HG03342 (cell line): Measurements from ENCODE around the gene IFNLR1.
A peak's percentile ranks its signal among the peaks of the same experiment; 100 is the strongest.

Source experiments
- ATAC-seq: cut with Tn5 transposase; IDR thresholded peaks from one replicate; pipeline ENCODE4 v1.9.1; 2021; ENCODE audit warnings: mild to moderate bottlenecking, moderate library complexity; ENCODE audit not compliant: unreplicated experiment

IFNLR1 gene

DNA sequence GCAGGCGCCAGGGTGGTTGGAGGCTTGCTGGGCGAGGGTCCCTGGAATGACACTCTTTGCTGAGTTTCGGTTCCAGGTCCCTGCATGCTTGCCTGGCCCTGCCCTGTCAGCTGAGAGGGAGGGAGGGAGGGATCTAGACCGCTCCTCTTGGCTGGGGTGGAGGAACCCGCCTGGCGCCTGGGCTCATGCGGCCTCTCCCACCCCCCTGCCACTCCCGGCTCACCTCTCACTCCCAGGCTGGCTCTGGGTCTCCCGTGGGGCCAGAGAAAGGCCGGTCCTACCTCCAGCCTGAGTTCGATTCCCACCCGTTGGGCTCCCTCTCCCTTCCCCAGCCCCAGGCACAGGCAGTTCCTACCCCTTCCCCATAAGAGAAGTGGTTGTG is 19.0 kb upstream of the IFNLR1 start:
- ATAC-seq, result no peak

- no peak for ATAC-seq
Measured at GRCh38 chr1:24205345-24206082, 18.4 kb upstream of the IFNLR1 start.

DNA sequence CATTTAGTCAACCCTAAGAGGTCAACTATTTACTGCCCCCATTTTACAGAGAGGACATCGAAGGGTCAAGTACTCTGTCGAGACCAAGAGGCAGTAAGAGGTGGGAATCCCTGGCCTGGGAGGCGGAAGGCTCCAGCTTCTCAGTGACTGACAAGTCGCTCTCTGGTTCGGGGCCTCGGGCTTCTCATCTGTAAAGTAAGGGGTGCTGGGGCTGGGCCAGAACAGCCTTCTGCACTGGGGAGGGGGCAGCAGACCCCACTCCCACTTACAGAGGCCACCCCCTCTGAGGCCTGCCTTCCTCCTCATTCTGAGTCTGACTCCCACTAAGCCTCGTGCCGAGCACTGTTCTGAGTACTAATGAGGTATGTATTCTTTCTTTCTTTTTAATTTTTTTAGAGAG is 17.0 kb upstream of the IFNLR1 start:
- ATAC-seq, result no peak

DNA sequence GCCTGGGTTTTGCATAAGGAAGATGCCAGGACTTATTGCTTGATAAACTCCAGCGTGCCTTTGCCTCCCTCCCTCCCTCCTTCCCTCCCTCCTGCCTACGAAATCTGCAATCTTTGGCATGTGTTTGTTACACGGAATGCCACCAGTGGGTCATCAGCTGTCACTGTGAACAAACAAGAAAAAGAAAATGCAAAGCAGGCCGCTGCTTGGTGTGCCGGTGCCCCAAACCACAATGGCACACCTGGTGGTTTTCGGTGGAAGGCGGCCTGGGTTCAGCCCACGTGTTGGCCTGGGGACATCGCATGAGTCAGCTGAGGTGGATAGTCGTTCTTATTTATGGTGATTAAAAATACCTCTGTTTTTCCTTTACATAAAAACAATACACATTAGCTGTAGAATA is 16.3 kb upstream of the IFNLR1 start:
- ATAC-seq, result peak; percentile 56

GRCh38 chr1:24202987-24203386 is 15.9 kb upstream of the IFNLR1 start:
- ATAC-seq, result no peak

DNA sequence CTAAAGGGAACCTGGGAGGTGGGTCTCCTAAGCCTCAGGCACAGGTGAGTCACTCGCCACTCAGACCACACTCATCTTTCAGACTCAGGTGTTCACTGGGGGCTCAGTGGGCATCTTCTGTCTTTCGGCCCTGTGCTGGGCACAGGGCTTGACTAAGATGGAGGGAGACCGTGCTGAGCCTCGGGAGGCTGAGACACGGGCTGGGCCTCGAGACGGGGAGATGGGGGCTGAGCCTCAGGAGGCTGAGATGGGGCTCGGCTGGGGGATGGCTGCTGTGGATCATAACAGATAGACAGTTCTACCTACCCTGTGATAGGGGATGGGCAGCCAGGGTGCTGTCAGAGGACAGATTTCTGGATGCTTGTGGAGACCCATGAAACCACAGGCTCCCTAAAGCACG is 15.5 kb upstream of the IFNLR1 start:
- ATAC-seq, result no peak

DNA sequence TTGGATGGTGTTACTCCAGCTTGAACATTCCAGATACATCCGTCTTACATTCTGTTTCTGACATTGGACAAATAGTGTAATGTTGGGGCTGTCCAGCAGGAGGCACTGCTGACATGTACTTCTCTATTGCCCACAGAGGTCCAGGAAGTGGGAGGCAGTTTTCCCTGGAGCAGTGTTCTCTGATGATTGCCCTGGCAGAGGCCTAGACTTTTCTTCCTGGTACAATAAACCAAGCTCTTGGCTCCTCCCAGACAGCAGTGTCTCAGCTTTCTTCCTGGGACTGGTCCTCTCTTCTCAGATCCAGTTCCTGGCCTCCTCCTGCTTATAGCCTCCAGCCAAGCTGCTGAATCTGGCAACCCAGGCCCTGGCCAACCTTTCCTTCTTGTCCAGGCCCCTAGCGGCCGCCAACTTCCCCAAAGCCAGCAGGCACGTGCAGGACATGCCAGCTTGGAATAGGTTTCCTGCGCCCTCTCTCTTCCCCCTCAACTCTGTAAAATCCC is 14.9 kb upstream of the IFNLR1 start:
- no peak for ATAC-seq

DNA sequence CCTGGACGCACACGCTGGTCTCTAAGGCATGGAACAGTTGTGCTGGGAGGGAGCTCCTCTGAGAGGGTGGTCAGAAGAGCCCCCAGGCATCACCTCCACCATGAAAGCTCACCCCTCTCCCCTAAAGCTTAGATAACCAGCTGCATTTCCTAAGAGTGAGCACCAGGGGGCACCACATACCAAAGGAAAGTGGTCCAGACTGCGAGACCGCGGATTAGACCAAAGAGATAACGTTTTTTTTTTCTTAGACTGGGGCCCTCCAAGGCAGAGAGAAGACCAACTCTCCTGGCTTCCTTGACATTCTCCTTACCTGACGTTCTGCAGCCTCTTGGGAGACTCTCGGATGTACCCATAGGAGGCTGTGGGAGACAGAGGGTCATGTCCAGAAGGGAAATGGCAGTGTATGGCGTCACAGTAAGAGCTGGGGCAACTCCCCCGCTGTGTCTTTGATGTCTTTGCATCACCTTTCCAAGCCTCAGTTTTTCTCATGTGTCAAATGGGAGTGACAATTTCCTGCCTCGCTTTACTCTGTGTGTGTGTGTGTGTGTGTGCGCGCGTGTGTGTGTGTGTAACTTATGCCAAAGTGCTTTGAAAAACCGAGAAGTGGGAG is 12.3 kb upstream of the IFNLR1 start:
- ATAC-seq, result peak; percentile 47

- ATAC-seq, result no peak
Measured at GRCh38 chr1:24198766-24199165, 11.7 kb upstream of the IFNLR1 start.

- no peak for ATAC-seq
Measured at GRCh38 chr1:24195874-24196273, 8.8 kb upstream of the IFNLR1 start.

GRCh38 chr1:24195136-24195535 is 8.0 kb upstream of the IFNLR1 start:
- ATAC-seq, result no peak

DNA sequence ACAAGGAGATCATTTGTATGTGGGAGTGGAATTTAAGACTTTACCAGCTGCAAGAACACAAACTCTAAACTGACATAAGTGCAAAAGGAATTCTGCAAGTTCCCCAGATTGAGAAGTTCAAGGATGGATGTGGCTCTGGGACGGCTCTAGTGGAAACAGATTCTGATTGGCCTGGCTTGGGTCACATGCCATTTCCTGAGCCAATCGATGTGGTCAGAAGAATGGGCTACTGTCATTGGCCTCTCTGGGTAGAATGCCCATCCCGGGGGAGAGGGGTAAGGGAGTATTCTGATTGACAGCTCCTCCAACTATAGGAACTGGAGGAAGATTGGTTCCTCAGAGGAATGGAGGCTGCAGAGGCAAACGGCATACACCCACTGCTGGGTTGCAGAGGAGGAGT is 6.0 kb upstream of the IFNLR1 start:
- no peak for ATAC-seq

DNA sequence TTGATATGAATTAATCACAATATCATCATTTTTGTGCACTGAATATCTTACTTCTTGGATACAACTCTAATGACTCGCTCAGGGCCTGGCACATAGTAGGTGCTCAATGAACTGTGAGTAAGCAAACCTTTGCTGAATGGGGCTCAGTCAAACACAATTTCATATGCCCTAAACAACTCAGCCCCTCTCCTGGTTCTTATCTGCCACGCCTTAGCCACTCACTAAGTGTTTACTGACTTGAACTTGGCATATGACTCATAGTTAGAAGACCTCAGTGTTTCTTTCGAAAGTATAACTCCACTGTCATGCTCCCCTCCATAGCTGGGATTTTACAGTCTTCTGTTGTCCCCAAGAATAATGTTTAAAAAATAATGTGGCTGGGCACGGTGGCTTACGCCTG is 4.8 kb upstream of the IFNLR1 start:
- no peak for ATAC-seq

GRCh38 chr1:24190983-24191461 is 3.9 kb upstream of the IFNLR1 start:
- ATAC-seq, result peak; percentile 42

DNA sequence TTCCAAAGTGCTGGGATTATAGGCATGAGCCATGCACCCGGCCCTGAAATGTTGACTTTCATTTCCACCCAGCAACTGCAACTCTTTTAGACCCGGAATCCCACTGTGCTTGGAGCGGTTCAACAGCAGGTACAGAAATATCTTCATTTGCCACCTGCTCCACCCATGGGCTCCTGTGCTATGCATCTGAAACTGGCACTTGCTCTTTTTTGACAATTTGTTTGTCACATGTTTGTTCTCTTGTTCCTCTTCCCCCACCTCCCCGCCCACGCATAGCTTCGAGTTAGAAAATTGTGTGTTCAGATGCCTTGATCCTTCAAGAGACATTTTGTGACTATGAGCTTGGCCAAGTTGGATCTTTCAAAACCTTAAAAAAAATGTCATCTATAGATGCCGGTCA is 2.4 kb upstream of the IFNLR1 start:
- ATAC-seq, result no peak

- ATAC-seq, result no peak
Measured at GRCh38 chr1:24186711-24186992, 437 bp downstream of the IFNLR1 start.

GRCh38 chr1:24186031-24186710 is 918 bp downstream of the IFNLR1 start:
- ATAC-seq, result no peak

DNA sequence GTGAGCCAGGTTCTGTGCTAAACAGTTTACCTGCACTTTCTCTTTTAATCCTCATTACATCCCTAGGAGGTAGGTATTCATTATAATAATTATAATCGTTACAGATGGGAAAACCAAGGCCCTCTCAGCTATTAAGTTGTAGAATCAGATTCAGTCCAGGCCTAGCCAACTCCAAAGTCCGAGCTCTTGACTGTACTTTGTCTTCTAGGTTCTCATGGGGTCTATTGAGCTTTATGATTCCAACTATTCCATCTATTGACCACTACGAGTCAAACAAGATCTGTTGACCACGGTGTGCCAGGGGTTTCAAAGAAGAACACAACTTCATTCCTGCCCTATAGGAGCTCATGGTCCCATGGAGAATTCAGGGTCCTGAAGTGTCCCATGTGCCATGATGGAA is 2.0 kb downstream of the IFNLR1 start:
- no peak for ATAC-seq

DNA sequence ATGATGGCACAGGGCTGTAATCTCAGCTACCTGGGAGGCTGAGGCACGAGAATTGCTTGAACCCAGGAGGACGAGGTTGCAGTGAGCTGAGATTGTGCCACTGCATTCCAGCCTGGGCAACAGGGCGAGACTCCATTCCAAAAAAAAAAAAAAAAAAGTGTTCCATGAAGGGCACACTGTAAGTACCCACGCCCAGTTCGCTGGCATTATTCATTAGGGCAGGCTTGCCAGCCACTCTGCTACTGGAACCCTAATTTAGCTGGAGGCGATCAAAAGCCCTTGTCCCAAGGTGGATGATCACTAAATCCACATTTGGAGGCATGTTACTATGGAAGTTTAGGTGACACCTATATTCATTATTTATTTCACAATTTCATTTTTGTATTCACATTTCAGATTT is 5.0 kb downstream of the IFNLR1 start:
- ATAC-seq, result no peak

GRCh38 chr1:24181619-24182018 is 5.5 kb downstream of the IFNLR1 start:
- no peak for ATAC-seq

GRCh38 chr1:24180676-24181075 is 6.4 kb downstream of the IFNLR1 start:
- ATAC-seq, result no peak

GRCh38 chr1:24179251-24179840 is 7.7 kb downstream of the IFNLR1 start:
- ATAC-seq, result no peak
